H9 (cell line): ENCODE results near the gene CAMTA1. TPM values are rescaled to one million over a fixed set of nuclear protein-coding genes. Genes with fewer than 3 reads are reported as not detected.

Experiments
- DNase-seq: peaks from one replicate; pipeline ENCODE4 v3.0.0-alpha.2; 2017
- H2AFZ ChIP-seq: one replicate; pipeline ENCODE4 v1.6.1; 2013; ENCODE audit warnings: mild to moderate bottlenecking, low read length, control low read depth, moderate library complexity
- H2AK5ac ChIP-seq: 2 replicates; pipeline ENCODE4 v1.6.1; 2013; ENCODE audit warnings: low read length, control low read depth, mixed read lengths; ENCODE audit not compliant: insufficient read length
- H2BK120ac ChIP-seq: one replicate; pipeline ENCODE4 v1.6.1; 2013; ENCODE audit warnings: low read depth, mild to moderate bottlenecking, low read length, control low read depth, inconsistent platforms; ENCODE audit not compliant: poor library complexity, severe bottlenecking
- H2BK12ac ChIP-seq: 2 replicates; pipeline ENCODE4 v1.6.1; 2013; ENCODE audit warnings: low read length, control low read depth, mixed read lengths, low read depth; ENCODE audit not compliant: insufficient read length
- H2BK15ac ChIP-seq: 2 replicates; pipeline ENCODE4 v1.6.1; 2013; ENCODE audit warnings: low read depth, low read length, control low read depth
- H2BK20ac ChIP-seq: one replicate; pipeline ENCODE4 v1.6.1; 2013; ENCODE audit warnings: low read depth, mild to moderate bottlenecking, low read length, control low read depth, inconsistent platforms; ENCODE audit not compliant: poor library complexity, severe bottlenecking
- H2BK5ac ChIP-seq: 2 replicates; pipeline ENCODE4 v1.6.1; 2013; ENCODE audit warnings: low read length, control low read depth, mixed read lengths; ENCODE audit not compliant: insufficient read length
- H3K14ac ChIP-seq: 2 replicates; pipeline ENCODE4 v1.6.1; 2013; ENCODE audit warnings: low read length, control low read depth; ENCODE audit not compliant: insufficient read depth
- H3K18ac ChIP-seq: 2 replicates; pipeline ENCODE4 v1.6.1; 2013; ENCODE audit warnings: low read depth, mild to moderate bottlenecking, mixed read lengths, low read length, control low read depth; ENCODE audit not compliant: insufficient read length
- H3K23ac ChIP-seq: 2 replicates; pipeline ENCODE4 v1.6.1; 2013; ENCODE audit warnings: low read length, control low read depth, mixed read lengths, low read depth; ENCODE audit not compliant: insufficient read length
- H3K23me2 ChIP-seq: 2 replicates; pipeline ENCODE4 v1.6.1; 2013; ENCODE audit warnings: low read depth, mild to moderate bottlenecking, mixed read lengths, low read length, control low read depth; ENCODE audit not compliant: insufficient read length, poor library complexity, severe bottlenecking
- H3K27ac ChIP-seq: 2 replicates; pipeline ENCODE4 v1.5.1; 2013; ENCODE audit warnings: low read length, control low read depth, mixed read lengths, low read depth; ENCODE audit not compliant: insufficient read length
- H3K27me3 ChIP-seq: 2 replicates; pipeline ENCODE4 v1.6.1; 2013; ENCODE audit warnings: low read length, control low read depth, inconsistent platforms; ENCODE audit not compliant: insufficient read depth
- H3K4ac ChIP-seq: 2 replicates; pipeline ENCODE4 v1.6.1; 2013; ENCODE audit warnings: low read depth, mild to moderate bottlenecking, control low read depth, inconsistent platforms, low read length, moderate library complexity
- H3K4me1 ChIP-seq: 2 replicates; pipeline ENCODE4 v1.6.1; 2013; ENCODE audit warnings: low read length, control low read depth, inconsistent platforms; ENCODE audit not compliant: insufficient read depth
- H3K4me2 ChIP-seq: 2 replicates; pipeline ENCODE4 v1.6.1; 2013; ENCODE audit warnings: low read length, control low read depth, mixed read lengths; ENCODE audit not compliant: insufficient read length, insufficient read depth
- H3K56ac ChIP-seq: 2 replicates; pipeline ENCODE4 v1.6.1; 2013; ENCODE audit warnings: low read depth, mild to moderate bottlenecking, mixed read lengths, low read length, control low read depth; ENCODE audit not compliant: insufficient read length
- H3K79me1 ChIP-seq: 2 replicates; pipeline ENCODE4 v1.6.1; 2013; ENCODE audit warnings: low read depth, mild to moderate bottlenecking, moderate library complexity, low read length, control low read depth, inconsistent platforms; ENCODE audit not compliant: insufficient read depth, poor library complexity, severe bottlenecking
- H3K79me2 ChIP-seq: 2 replicates; pipeline ENCODE4 v1.6.1; 2013; ENCODE audit warnings: low read length, control low read depth, inconsistent platforms; ENCODE audit not compliant: insufficient read depth
- H3K9ac ChIP-seq: 2 replicates; pipeline ENCODE4 v1.6.1; 2013; ENCODE audit warnings: low read length, control low read depth, mixed read lengths; ENCODE audit not compliant: insufficient read length; ENCODE audit errors: extremely low read depth
- H3K9me3 ChIP-seq: one replicate; pipeline ENCODE4 v1.6.1; 2013; ENCODE audit warnings: low read depth, low read length, inconsistent platforms; ENCODE audit not compliant: control insufficient read depth
- H3T11ph ChIP-seq: one replicate; pipeline ENCODE4 v1.6.1; 2013; ENCODE audit warnings: mild to moderate bottlenecking, low read length, control low read depth, inconsistent platforms
- H4K20me1 ChIP-seq: one replicate; pipeline ENCODE4 v1.6.1; 2013; ENCODE audit not compliant: control insufficient read depth, insufficient read length, insufficient read depth
- H4K5ac ChIP-seq: 2 replicates; pipeline ENCODE4 v1.6.1; 2013; ENCODE audit warnings: low read depth, mild to moderate bottlenecking, mixed read lengths, low read length, control low read depth; ENCODE audit not compliant: insufficient read length
- H4K8ac ChIP-seq: replicated peaks from 2 replicates; pipeline ENCODE4 v1.6.1; 2013; ENCODE audit warnings: low read length, control low read depth, mixed read lengths, low read depth; ENCODE audit not compliant: insufficient read length
- H4K91ac ChIP-seq: 2 replicates; pipeline ENCODE4 v1.6.1; 2013; ENCODE audit warnings: low read depth, mild to moderate bottlenecking, moderate library complexity, mixed read lengths, low read length, control low read depth; ENCODE audit not compliant: insufficient read length
- H3K27ac Mint-ChIP-seq, 3 experiments: 2 replicates in 2 of 3; 3 replicates in 1 of 3; pipeline ENCODE4 v1.8.0; 2020 to 2021; ENCODE audit warnings: mixed read lengths in 3 of 3, mild to moderate bottlenecking in 1 of 3, moderate library complexity in 1 of 3
- H3K27me3 Mint-ChIP-seq: 2 replicates; pipeline ENCODE4 v1.8.0; 2021; ENCODE audit warnings: low read depth, mild to moderate bottlenecking, moderate library complexity, mixed read lengths
- H3K36me3 Mint-ChIP-seq, 3 experiments: 2 replicates in 2 of 3; 3 replicates in 1 of 3; pipeline ENCODE4 v1.8.0; 2020 to 2021; ENCODE audit warnings: low read depth in 3 of 3, mixed read lengths in 3 of 3; ENCODE audit not compliant: insufficient read depth in 1 of 3
- H3K4me1 Mint-ChIP-seq, 2 experiments: 2 replicates each; pipeline ENCODE4 v1.8.0; 2020; ENCODE audit warnings: mixed read lengths in 2 of 2
- H3K4me3 Mint-ChIP-seq, 2 experiments: 2 replicates in 1 of 2; 3 replicates in 1 of 2; pipeline ENCODE4 v1.8.0; 2020 to 2021; ENCODE audit warnings: mild to moderate bottlenecking in 2 of 2, mixed read lengths in 2 of 2, moderate library complexity in 1 of 2
- H3K9me3 Mint-ChIP-seq, 2 experiments: 2 replicates in 1 of 2; 3 replicates in 1 of 2; pipeline ENCODE4 v1.8.0; 2020; ENCODE audit warnings: mild to moderate bottlenecking in 2 of 2, mixed read lengths in 2 of 2, moderate library complexity in 1 of 2
- CTCF ChIP-seq: fragments of 200-600 bp; sonication (generic); conservative IDR thresholded peaks from 3 replicates; pipeline ENCODE4 v1.8.0; 2021; ENCODE audit warnings: antibody characterized with exemption, mild to moderate bottlenecking
- WGBS: extraction: QIAGEN DNeasy Blood & Tissue Kit; methylation state at CpG from one replicate; pipeline ENCODE4 v1.1.7; 2013; ENCODE audit warnings: missing lambda C conversion rate, low lambda C conversion rate, mixed read lengths; ENCODE audit not compliant: insufficient read length; ENCODE audit errors: extremely low coverage; 5-methylcytosine and 5-hydroxymethylcytosine counted together
- total RNA-seq: library from RNA; stranded (reverse); gene quantifications from 2 replicates; pipeline ENCODE4 v1.2.1, GENCODE V29; 2021

The CAMTA1 gene
- total RNA-seq, 1 experiment from 2014 or later: 115 TPM

GRCh38 chr1:7560128-7560527 is 774.9 kb downstream of the CAMTA1 start:
- no peak overlapping the region for H2AFZ ChIP-seq
- WGBS: no CpG with 5 or more reads among the region's 4 CpGs
- no peak overlapping the region for H3K18ac ChIP-seq
- no peaks in the 10 kb centered on the region for H3K4me1 ChIP-seq
- no peaks in the 10 kb centered on the region for H4K20me1 ChIP-seq
- no peak overlapping the region for H2BK15ac ChIP-seq
- peaks cover 6 to 11% of the 10 kb centered on the region in 2 experiments for H3K4me1 Mint-ChIP-seq
- no peak overlapping the region for H2BK5ac ChIP-seq
- H3T11ph ChIP-seq: no peak overlapping the region
- H2AK5ac ChIP-seq: no peak overlapping the region
- H3K9me3 ChIP-seq: no peaks in the 10 kb centered on the region
- no peak overlapping the region for H2BK12ac ChIP-seq
- H3K79me2 ChIP-seq: no peaks in the 10 kb centered on the region
- no peaks in the 10 kb centered on the region for H3K27me3 ChIP-seq
- H3K27ac ChIP-seq: no peak overlapping the region
- no peaks in the 10 kb centered on the region for H3K9me3 Mint-ChIP-seq
- H3K23me2 ChIP-seq: no peaks in the 10 kb centered on the region
- H3K56ac ChIP-seq: no peak overlapping the region
- no peak overlapping the region for H3K14ac ChIP-seq
- no peak overlapping the region for H3K9ac ChIP-seq
- no peak overlapping the region for H2BK20ac ChIP-seq
- H3K27me3 Mint-ChIP-seq: peaks cover 4% of the 10 kb centered on the region; the same call in 1 of the 2 replicates
- no peak overlapping the region for H3K4me3 Mint-ChIP-seq
- H4K5ac ChIP-seq: no peak overlapping the region
- H3K79me1 ChIP-seq: no peaks in the 10 kb centered on the region
- H2BK120ac ChIP-seq: no peak overlapping the region
- no peak overlapping the region for H3K27ac Mint-ChIP-seq
- no peak overlapping the region for H4K91ac ChIP-seq
- H3K4ac ChIP-seq: no peak overlapping the region
- TF ChIP-seq CTCF: no peak
- H3K4me2 ChIP-seq: no peak overlapping the region
- H4K8ac ChIP-seq: no peak overlapping the region
- no peaks in the 10 kb centered on the region for H3K36me3 Mint-ChIP-seq
- DNase-seq: no peak
- H3K23ac ChIP-seq: no peak overlapping the region
